A204.1 (cell line): ENCODE measurements around the gene PARVG.

ENCODE experiments used
- FAIRE-seq: peaks from 2 replicates; lab custom pipeline; 2012; peaks lifted over from hg19 to GRCh38; lab: Jason Lieb, UNC

Gene PARVG

DNA sequence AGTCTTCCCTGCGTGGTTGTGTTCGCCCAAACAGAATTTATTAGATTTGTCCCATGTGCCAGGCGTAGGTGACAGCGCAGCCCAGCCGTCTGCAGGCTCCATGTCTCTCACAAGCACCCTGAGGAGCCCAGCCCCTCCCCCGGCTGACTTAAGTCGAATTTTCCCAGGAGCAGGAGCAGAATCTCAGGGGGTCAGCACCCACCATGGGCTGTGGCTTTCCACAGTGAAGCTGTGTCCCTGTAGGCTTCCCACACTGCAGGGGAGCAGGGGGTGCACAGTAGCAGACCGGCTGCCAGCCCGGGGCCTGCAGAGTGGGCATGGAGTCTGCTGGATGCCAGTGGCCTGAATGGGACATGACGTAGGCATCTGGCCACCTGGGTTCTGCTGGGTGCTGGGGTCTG is 16.0 kb downstream of the PARVG start:
- FAIRE-seq = no peak

DNA sequence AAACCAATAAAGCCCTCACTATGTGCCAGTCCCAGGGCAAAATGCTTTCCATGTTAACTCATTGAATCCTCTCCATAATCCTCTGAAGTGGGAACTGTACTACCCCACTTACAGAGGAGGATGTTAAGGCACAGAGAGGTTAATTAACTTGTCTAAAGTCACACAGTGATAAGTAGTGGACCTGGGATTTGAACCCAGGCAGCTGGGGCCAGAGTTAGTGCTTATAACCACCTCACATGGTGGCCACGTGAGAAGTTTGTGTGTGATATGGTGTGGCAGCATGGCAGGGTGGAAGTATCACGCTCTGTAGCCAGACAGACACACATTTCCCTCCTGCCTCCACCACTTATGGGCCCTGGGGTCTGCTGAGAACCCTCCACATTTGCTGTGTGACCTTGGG is 16.5 kb downstream of the PARVG start:
- FAIRE-seq = no peak

- no peak for FAIRE-seq
These were observed 18.4 kb downstream of the PARVG start for GRCh38 chr22:44199164-44199563.

DNA sequence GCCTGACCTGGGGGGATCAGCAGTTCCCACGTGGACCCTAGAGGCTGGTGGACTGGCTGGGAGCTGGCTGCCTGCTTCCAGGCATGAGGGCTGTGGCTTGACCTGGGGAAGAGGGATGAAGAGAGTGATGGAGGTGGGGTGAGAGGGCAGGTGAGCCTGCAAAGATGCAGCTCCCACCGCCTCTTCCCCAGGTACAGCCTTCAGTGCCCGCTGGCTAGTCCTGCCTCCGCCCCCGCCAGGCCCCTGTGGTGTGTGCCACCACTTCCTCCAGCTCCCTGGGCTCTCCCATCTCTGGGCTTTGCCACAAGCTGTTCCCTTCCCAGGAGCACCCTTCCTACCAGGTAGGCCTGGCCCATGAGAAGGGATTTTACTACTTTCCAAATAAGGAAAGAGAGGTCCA is 19.1 kb downstream of the PARVG start:
- no peak for FAIRE-seq

GRCh38 chr22:44200451-44200850 is 19.7 kb downstream of the PARVG start:
- FAIRE-seq = no peak

GRCh38 chr22:44200855-44201550 is 20.3 kb downstream of the PARVG start:
- FAIRE-seq = no peak

GRCh38 chr22:44201665-44202064 is 20.9 kb downstream of the PARVG start:
- FAIRE-seq = no peak

DNA sequence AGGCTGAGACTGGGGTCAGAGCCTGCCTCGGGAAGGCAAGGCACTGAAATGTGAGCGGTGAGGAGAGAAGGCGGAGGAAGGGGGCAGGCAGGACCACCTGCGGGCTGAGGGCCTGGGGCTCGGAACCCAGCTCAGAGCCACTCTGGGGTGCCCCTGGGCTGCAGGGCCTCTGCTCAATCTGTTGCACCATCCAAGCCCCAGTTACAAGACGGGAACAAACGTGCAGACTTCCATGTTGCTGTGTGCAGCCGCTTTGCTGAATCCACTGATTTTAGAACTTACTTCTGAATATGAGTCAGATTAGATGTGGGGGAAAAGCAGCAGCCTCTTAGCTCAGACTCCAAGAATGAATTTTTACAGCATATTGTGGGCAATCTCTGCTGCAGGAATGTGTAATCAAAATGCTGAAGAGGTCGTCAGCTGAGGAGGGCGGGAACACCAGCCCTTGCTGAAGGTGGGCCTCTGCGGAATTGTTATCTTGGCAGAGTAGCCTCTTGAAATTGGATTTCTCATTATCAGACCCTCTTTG is 21.6 kb downstream of the PARVG start:
- no peak for FAIRE-seq

DNA sequence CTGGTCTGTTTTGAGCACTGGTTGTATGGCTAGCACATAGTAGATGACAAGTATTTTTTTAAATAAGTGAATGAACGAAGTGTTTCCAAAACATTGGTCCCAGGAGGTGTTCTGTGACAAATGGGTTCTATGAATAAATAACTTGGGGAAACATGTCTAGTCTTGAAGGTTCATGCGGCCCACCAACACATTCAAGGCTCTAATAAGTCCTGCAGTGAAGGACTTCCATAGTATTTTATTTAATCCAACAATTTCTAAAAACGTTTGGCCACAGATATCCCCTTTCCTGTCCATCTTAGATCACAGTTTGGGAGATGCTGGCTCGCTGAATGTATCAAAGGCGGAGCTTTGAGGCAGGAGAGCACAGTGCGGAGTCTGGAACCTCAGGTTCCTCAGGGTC is 22.5 kb downstream of the PARVG start:
- no peak for FAIRE-seq

DNA sequence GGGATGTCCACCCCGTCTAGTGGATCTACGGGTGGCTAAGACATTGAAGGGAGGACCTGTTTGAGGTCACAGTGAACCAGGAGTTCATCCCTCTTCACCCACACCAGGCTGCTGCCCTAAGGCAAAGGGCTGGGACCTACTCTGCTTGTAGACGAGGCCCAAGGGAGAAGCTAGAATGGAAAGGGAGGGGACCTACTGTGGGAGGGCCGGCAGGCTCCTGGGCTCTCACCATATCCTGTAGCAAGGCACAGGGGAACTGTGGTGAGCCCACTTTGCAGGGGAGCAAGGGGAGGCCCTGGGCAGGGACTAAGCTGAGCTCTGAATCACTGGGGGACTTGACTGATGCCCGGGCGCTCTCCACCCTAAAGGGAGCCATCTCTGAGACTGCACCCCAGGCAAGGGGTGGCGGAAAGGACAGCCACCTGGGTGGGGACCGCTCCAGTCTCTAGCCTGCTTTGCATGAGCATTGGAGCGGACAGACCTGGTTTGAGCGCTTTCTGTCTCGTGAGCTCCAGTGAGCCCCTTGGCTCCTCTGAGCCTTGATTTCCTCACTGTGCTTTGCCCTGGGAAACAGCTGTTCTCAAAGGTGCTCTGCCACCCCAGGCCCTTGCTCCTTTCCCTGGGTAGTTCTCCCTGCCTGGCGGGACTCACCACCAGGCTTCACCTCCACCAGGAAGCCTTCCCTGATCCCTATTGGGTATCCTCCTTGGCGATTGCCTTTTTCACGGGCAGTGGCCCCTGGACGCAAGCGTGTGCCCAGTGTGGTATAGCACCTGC is 24.2 kb downstream of the PARVG start:
- FAIRE-seq = no peak

DNA sequence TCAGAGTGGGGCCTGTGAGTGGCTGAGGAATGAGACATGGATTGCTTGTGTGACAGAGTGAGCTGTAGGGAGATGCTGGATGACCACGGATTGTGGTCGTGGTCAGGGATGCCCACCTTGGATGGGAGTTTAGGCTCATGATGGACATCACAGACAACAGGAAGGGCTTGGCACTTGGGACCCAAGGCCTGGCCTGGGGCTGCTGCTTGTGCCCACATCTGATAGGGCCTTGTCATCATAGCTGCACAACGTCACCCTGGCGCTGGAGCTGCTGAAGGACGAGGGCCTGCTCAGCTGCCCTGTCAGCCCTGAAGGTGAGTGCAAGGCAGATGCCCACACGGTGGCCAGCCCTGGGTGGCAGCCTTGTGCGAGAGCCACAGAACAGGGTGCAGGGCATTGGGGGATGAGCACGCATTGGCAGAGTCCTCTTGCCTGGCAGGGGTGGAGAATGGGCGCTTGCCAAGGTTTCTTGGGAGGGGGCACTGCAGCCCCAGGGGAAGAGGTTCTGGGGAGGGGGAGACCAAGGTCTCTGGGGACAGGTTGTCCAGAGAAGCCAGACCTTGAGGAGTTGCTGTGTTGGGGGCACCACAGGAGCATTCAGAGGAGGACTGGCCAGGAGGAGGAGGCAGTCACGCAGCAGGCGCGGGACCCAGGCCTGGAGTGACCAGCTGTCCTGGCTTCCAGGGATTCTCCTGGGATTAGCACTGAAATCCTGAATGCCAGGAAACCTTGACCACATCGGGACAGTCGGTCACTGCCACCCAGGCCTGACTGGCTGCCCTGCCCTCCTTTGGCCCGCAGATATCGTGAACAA is 25.0 kb downstream of the PARVG start:
- no peak for FAIRE-seq

DNA sequence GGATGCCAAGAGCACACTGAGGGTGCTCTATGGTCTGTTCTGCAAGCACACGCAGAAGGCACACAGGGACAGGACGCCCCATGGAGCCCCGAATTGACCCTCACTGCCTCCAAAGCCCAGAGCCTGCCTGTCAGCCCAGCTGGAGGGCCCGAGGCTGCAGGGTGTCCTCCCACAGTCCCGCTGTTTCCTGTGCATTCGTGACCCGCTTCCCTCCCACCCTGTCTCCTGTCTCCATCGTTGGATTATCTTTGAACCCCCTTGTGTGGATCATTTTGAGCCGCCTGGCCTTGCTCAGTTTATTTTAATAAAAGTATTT is 25.6 kb downstream of the PARVG start:
- no peak for FAIRE-seq

- FAIRE-seq = no peak
These were observed 26.0 kb downstream of the PARVG start for GRCh38 chr22:44206696-44207095.

GRCh38 chr22:44207173-44207980 is 26.7 kb downstream of the PARVG start:
- no peak for FAIRE-seq

DNA sequence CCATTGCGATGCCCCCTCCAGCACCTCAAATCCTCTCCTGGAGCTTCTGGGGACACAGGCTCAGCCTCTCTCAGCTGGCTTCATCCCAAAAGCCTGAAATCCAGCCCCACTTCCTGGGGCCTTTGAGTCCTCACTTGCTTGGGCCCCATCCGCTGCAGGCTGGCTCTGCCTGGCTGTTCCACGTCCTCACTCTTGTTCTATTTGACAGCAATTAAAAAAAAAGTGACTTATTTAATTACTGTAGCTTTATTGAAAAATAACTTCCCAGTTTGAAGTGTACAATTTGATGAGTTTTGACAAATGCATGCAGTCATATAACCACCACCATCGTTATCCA is 27.2 kb downstream of the PARVG start:
- no peak for FAIRE-seq

DNA sequence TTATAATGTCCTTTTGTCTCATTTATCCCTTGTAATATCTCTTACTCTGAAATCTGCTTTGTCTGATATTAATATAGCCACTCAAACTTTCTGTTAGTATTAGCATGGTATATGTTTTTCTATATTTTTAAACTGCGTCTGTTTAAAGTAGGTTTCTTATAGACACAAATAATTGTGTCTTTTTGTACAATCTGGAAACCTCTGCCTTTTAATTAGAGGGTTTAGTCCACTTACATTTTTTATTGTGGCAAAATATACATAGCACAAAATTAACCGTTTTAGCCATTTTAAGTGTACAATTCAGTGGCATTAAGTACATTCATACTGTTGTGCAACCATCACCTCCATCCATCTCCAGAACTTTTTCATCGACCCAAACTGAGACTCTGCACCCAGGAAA is 28.6 kb downstream of the PARVG start:
- no peak for FAIRE-seq

- FAIRE-seq = no peak
These were observed 30.0 kb downstream of the PARVG start for GRCh38 chr22:44210722-44211121.

DNA sequence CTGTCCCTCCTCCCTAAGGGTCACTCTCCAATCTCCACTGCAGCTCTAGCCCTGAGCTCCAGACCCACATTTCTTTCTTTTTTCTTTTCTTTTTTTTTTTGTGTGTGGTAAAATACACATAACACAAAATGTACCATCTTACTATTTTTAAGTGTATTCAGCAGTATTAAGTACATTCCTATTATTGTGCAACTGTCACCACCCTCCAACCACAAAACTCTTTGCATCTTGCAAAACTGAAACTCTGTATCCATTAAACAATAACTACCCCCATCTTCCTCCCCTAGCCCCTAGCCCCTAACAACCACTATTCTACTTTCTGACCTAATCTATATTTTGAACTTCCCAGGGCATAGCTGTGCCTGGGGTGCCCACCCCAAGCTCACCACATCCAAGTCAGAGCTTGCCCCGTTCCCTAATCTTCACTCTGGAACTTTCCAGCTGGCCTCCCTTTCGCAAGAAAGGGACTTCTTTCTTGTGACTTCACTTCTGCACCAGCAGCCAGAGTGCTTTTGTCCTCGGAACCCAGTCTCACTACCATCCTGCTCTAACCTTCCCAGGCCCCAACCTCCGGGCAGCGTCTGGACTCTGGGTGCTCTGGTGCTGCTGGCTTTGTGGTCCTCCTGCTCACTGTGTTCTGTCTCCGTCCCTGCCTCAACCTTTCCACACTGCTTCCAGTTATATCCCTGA is 30.7 kb downstream of the PARVG start:
- FAIRE-seq = no peak

DNA sequence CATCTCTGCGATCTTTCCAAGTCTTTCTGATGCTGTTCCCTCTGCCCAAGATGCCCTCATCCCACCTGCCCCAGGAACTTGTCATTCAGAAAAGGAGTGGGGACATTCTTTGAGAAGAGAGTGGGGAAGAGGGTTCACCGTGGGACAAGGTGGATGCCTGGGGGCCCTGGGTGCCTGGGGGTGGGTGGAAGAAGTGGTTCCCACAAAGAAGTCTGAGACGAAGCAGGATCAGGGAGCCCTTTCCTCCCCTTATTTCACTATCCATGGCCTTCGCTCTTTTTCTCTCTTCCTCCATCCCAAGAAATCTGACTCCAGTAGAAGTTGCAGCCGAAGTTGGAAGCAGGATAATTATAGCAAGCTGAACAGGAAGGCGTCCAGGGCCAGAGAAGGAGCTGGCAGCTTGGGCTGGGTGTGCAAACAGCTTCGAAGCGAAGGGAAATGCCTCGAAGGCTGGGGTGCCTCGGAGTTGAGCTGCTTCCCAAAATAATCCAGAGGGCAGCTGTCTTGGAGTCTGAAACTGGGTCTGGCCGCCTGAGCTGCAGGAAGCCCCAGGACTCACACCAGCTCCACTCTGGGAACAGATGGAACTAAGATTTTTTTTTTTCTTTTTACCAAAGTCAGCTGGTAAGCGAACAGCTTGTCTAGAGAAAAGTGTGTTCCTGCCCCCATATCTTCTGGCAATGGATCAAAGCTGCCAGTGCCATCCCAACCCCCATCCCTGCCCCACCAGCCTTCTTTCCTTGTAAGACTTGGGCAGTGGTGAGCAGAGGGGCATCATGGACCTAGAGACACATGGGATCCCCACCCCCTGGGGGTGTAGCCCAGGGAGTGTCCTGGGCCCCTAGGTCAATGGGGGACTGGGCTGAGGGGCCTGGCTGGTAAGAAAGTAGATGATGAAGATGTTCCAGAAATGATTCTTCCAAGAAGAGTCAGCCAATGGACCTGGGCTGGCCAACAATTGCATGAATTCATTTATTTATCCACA is 31.5 kb downstream of the PARVG start:
- no peak for FAIRE-seq

DNA sequence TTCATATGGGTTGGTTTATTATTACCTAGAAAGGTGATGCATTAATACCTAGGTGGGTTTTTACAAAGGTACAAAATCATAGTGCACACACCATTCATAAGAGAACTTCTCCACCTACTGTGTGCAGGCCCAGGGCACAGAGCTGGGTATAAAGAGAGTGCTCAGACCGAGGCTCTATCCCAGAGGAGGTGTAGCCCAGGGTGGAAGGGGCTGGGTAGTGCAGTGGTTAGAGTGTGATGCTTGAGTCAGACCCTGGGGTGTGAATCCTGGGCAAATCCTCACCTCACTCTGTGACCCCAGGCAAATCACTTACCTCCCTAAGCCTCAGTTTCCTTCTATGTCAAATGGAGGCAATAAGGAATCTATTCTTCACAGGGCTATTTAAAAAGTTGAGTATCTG is 32.2 kb downstream of the PARVG start:
- no peak for FAIRE-seq
